K562 (cell line): ENCODE results near the gene STARD13. TPM values are rescaled to one million over a fixed set of nuclear protein-coding genes. Genes with fewer than 3 reads are reported as not detected.

Experiments used
- ATAC-seq: fragments of 200-7000 bp; cut with Tn5 transposase; 3 replicates; pipeline ENCODE4 v1.9.1; 2020; ENCODE audit warnings: moderate library complexity
- BruUV-seq: library from RNA; stranded (reverse); fragments of 400-500 nt; replicated peaks from 2 replicates; lab custom pipeline; 2021; lab: Mats Ljungman, UMichigan
- CTCF ChIA-PET: fragments of 300-600 bp; formaldehyde crosslinking; extraction: SDS; loops from one replicate; lab custom pipeline; 2021; ENCODE audit warnings: low intra/inter-chr PET ratio; lab: Yijun Ruan, JAX
- POLR2A ChIA-PET: fragments of 300-600, 350-650 bp; sonication (Branson Sonifier 250); formaldehyde crosslinking; extraction: SDS; loops from one replicate; lab custom pipeline; 2021; ENCODE audit warnings: antibody characterized with exemption, inconsistent platforms; lab: Yijun Ruan, JAX
- DNase-seq, 4 experiments: peaks; one replicate each; pipeline versions ENCODE4 v3.0.0 to v3.0.0-alpha.2; 2011 to 2018; ENCODE audit warnings: low spot score in 3 of 4, mixed read lengths in 3 of 4; ENCODE audit errors: extremely low read depth in 1 of 4
- FAIRE-seq: peaks from 2 replicates; lab custom pipeline; 2011; peaks lifted over from hg19 to GRCh38; lab: Jason Lieb, UNC
- H2AFZ ChIP-seq: 2 replicates; pipeline ENCODE4 v1.6.0; 2011; ENCODE audit warnings: low read depth, low read length, control low read depth, inconsistent platforms
- H3K27ac ChIP-seq: fragments of 200-600 bp; 3 replicates; pipeline ENCODE4 v1.8.0; 2011; ENCODE audit warnings: low read depth, mild to moderate bottlenecking, control low read depth, inconsistent platforms, low read length, moderate library complexity, mixed read lengths; ENCODE audit errors: extremely low read depth
- H3K27me3 ChIP-seq, 2 experiments: fragments of 300-600 bp in 1 of 2; 2 replicates in 1 of 2; 3 replicates in 1 of 2; pipeline versions ENCODE4 v1.6.0 to v1.8.0; 2011; ENCODE audit warnings: inconsistent platforms in 2 of 2, low read length in 2 of 2, mild to moderate bottlenecking in 1 of 2, mixed read lengths in 1 of 2, moderate library complexity in 1 of 2; ENCODE audit not compliant: control insufficient read depth in 2 of 2, insufficient read depth in 2 of 2
- H3K36me3 ChIP-seq: fragments of 300-600 bp; 3 replicates; pipeline ENCODE4 v1.8.0; 2011; ENCODE audit warnings: mild to moderate bottlenecking, low read length, inconsistent platforms; ENCODE audit not compliant: control insufficient read depth, insufficient read depth
- H3K4me1 ChIP-seq, 2 experiments: fragments of 200-600 bp in 1 of 2; replicated peaks in 1 of 2; 2 replicates in 1 of 2; 3 replicates in 1 of 2; pipeline versions ENCODE4 v1.5.1 to v1.8.0; 2011; ENCODE audit warnings: inconsistent platforms in 2 of 2, low read length in 2 of 2, mild to moderate bottlenecking in 1 of 2, mixed read lengths in 1 of 2, moderate library complexity in 1 of 2; ENCODE audit not compliant: control insufficient read depth in 2 of 2, insufficient read depth in 2 of 2
- H3K4me2 ChIP-seq: 2 replicates; pipeline ENCODE4 v1.6.1; 2011; ENCODE audit warnings: low read length, control low read depth, inconsistent platforms, mixed read lengths; ENCODE audit not compliant: insufficient read depth
- H3K4me3 ChIP-seq: fragments of 200-600 bp; sonication (generic), shearing (Covaris generic); 2 replicates; pipeline ENCODE4 v1.5.1; 2016; ENCODE audit warnings: control low read depth, inconsistent platforms
- H3K79me2 ChIP-seq: fragments of 200-600 bp; 3 replicates; pipeline ENCODE4 v1.8.0; 2011; ENCODE audit warnings: low read length, inconsistent platforms; ENCODE audit not compliant: control insufficient read depth, insufficient read depth
- H3K9ac ChIP-seq, 2 experiments: 2 replicates each; pipeline versions ENCODE4 v1.6.0 to v1.6.1; 2011; ENCODE audit warnings: low read depth in 2 of 2, low read length in 2 of 2, control low read depth in 1 of 2, inconsistent platforms in 1 of 2, mild to moderate bottlenecking in 1 of 2, mixed read lengths in 1 of 2; ENCODE audit not compliant: insufficient read depth in 1 of 2
- H3K9me1 ChIP-seq: one replicate; pipeline ENCODE4 v1.6.0; 2011; ENCODE audit warnings: inconsistent platforms, mild to moderate bottlenecking, low read length, moderate library complexity; ENCODE audit not compliant: control insufficient read depth, insufficient read depth
- H3K9me3 ChIP-seq: replicated peaks from 2 replicates; pipeline ENCODE4 v1.5.1; 2011; ENCODE audit warnings: low read depth, low read length, inconsistent platforms; ENCODE audit not compliant: control insufficient read depth, insufficient read depth
- H4K20me1 ChIP-seq: replicated peaks from 2 replicates; pipeline ENCODE4 v1.6.1; 2011; ENCODE audit warnings: low read length, inconsistent platforms, mixed read lengths; ENCODE audit not compliant: control insufficient read depth, insufficient read depth
- C11orf30 ChIP-seq: fragments of 450-650 bp; IDR thresholded peaks from 2 replicates; pipeline ENCODE4 v1.6.1; 2016; ENCODE audit warnings: low read depth, mild to moderate bottlenecking
- CBFB ChIP-seq: sonication (generic); formaldehyde crosslinking; IDR thresholded peaks from 2 replicates; pipeline ENCODE4 v1.4.0; 2020; ENCODE audit warnings: mild to moderate bottlenecking, missing genetic modification reagents
- ETV1 ChIP-seq: fragments of 450-650 bp; conservative IDR thresholded peaks from 2 replicates; pipeline ENCODE4 v1.6.1; 2016; ENCODE audit warnings: missing genetic modification characterization, control low read depth, low read depth, missing compliant biosample characterization
- MAFK ChIP-seq: IDR thresholded peaks from 2 replicates; pipeline ENCODE4 v1.6.1; 2011; ENCODE audit warnings: low read length, improper control_type of control experiment
- MAZ ChIP-seq, 2 experiments: fragments of 450-650 bp in 1 of 2; sonication (generic) in 1 of 2; formaldehyde crosslinking; IDR thresholded peaks in 1 of 2; conservative IDR thresholded peaks in 1 of 2; 2 replicates each; pipeline versions ENCODE4 v1.4.0 to v1.5.0; 2020; ENCODE audit warnings: mild to moderate bottlenecking in 1 of 2, missing genetic modification reagents in 1 of 2
- NR1H2 ChIP-seq: sonication (generic); formaldehyde crosslinking; IDR thresholded peaks from 2 replicates; pipeline ENCODE4 v1.4.0; 2020; ENCODE audit warnings: mild to moderate bottlenecking, missing genetic modification reagents
- NR2F6 ChIP-seq: fragments of 450-650 bp; formaldehyde crosslinking; IDR thresholded peaks from 2 replicates; pipeline ENCODE4 v1.4.0; 2020; ENCODE audit warnings: mild to moderate bottlenecking
- PCBP2 ChIP-seq: fragments of 200-400 bp; formaldehyde crosslinking; IDR thresholded peaks from 2 replicates; pipeline ENCODE4 v1.6.1; 2018; ENCODE audit warnings: low read length, low read depth, mild to moderate bottlenecking, moderate library complexity; ENCODE audit not compliant: poor library complexity, severe bottlenecking
- POLR2H ChIP-seq: IDR thresholded peaks from 2 replicates; pipeline ENCODE4 v1.6.1; 2016; ENCODE audit warnings: missing genetic modification characterization, low read depth, mild to moderate bottlenecking, control low read depth, missing compliant biosample characterization, moderate library complexity
- ZNF124 ChIP-seq: sonication (generic); formaldehyde crosslinking; IDR thresholded peaks from 2 replicates; pipeline ENCODE4 v1.8.1; 2022; ENCODE audit warnings: missing genetic modification reagents
- ZNF232 ChIP-seq: sonication (generic); formaldehyde crosslinking; IDR thresholded peaks from 2 replicates; pipeline ENCODE4 v1.8.0; 2022; ENCODE audit warnings: mild to moderate bottlenecking, missing genetic modification reagents
- ZNF263 ChIP-seq: sonication (generic); formaldehyde crosslinking; IDR thresholded peaks from 2 replicates; pipeline ENCODE4 v1.8.0; 2022; ENCODE audit warnings: mild to moderate bottlenecking, missing genetic modification reagents, borderline replicate concordance
- ZNF282 ChIP-seq: sonication (generic); formaldehyde crosslinking; IDR thresholded peaks from 2 replicates; pipeline ENCODE4 v1.8.1; 2023; ENCODE audit warnings: missing genetic modification reagents
- ZNF431 ChIP-seq: sonication (generic); formaldehyde crosslinking; IDR thresholded peaks from 2 replicates; pipeline ENCODE4 v1.8.0; 2022; ENCODE audit warnings: mild to moderate bottlenecking, missing genetic modification reagents
- ZNF696 ChIP-seq: fragments of 250-450 bp; sonication (Bioruptor Pico); conservative IDR thresholded peaks from 2 replicates; pipeline ENCODE4 v1.4.0; 2020; ENCODE audit warnings: mild to moderate bottlenecking, moderate library complexity
- WGBS: fragments of 100-300 bp; shearing (Covaris generic); methylation state at CpG from one replicate; pipeline ENCODE4 v1.1.6; 2016; ENCODE audit warnings: low coverage, mixed read lengths; ENCODE audit not compliant: insufficient coverage; ENCODE audit errors: missing lambda C conversion rate; 5-methylcytosine and 5-hydroxymethylcytosine counted together
- in situ Hi-C: fragments of 300-500 bp; cut with MboI; formaldehyde crosslinking; loops from 4 replicates; pipeline ENCODE4 v1.15.0; 2018; ENCODE audit warnings: inconsistent platforms, mixed read lengths
- intact Hi-C: fragments of 100-400 bp; cut with micrococcal nuclease; formaldehyde crosslinking; loops from 2 replicates; pipeline ENCODE4 v1.14.2; 2022
- polyA plus RNA-seq, 8 experiments: library from polyadenylated mRNA; depleted of rRNA in 4 of 8; stranded (reverse) in 5 of 8; unstranded in 3 of 8; fragments of >200 nt; fragmentation: Nextera tagmentation in 2 of 8; fragmentation: Illumina TruSeq in 1 of 8; extraction: Ambion mirVana in 2 of 8; extraction: Trizol in 1 of 8; gene quantifications; 2 replicates each; pipeline versions ENCODE4 v1.2.1 to v1.2.3, GENCODE V29; 2011 to 2014; ENCODE audit warnings: inconsistent platforms in 1 of 8, missing spikeins in 1 of 8
- total RNA-seq, 7 experiments: library from RNA; depleted of rRNA in 6 of 7; stranded (reverse); fragments of >200 nt in 6 of 7; fragmentation: Illumina TruSeq in 2 of 7; extraction: Trizol in 2 of 7; gene quantifications; 2 replicates each; pipeline versions ENCODE4 v1.2.1 to v1.2.3, GENCODE V29; 2011 to 2021; ENCODE audit warnings: low replicate concordance in 1 of 7

Gene STARD13
- total and polyA plus RNA-seq, 9 of the 15 experiments (the other 6 are each of a cell fraction or from before 2014, with no cell fraction given), result 0.11 TPM; not detected in 8

GRCh38 chr13:33218020-33218419 is 67.5 kb downstream of the STARD13 start:
- H3K9me3 ChIP-seq, result no peaks in the 10 kb centered on the region
- CTCF ChIA-PET, result no interaction called here
- no peak overlapping the region for H3K27ac ChIP-seq
- H3K36me3 ChIP-seq, result no peaks in the 10 kb centered on the region
- no peak for ATAC-seq
- H3K79me2 ChIP-seq, result no peaks in the 10 kb centered on the region
- no peak for TF ChIP-seq ZNF431
- TF ChIP-seq NR1H2 (CRISPR knock-in tag), result no peak
- no peak for TF ChIP-seq ZNF696
- TF ChIP-seq ETV1 (tag), result no peak
- TF ChIP-seq POLR2H (tag), result no peak
- no peak for TF ChIP-seq NR2F6 (CRISPR knock-in tag)
- no peak for TF ChIP-seq C11orf30
- TF ChIP-seq ZNF282, result no peak
- no peak for TF ChIP-seq ZNF232 (CRISPR knock-in tag)
- no peak for TF ChIP-seq MAZ (CRISPR knock-in tag; conservative IDR thresholded peaks at IDR 0.05 in 1 of 2, IDR thresholded peaks at IDR 0.05 in 1 of 2)
- TF ChIP-seq ZNF124 (CRISPR knock-in tag), result no peak
- TF ChIP-seq MAFK, result no peak
- no peak for TF ChIP-seq ZNF263 (CRISPR knock-in tag)
- TF ChIP-seq CBFB, result no peak
- TF ChIP-seq PCBP2, result no peak
- TF ChIP-seq, all 486 proteins: peak for 0
- Histone ChIP-seq H3K4me1 (peaks cover 0 to 4% of the 10 kb centered on the region in 2 experiments; a peak in 1 of 5 replicates), H3K4me2 (no peak overlapping the region), H3K4me3 (no peak overlapping the region), H3K9me1 (no peaks in the 10 kb centered on the region), H4K20me1 (no peaks in the 10 kb centered on the region), H2AFZ (no peak overlapping the region), H3K9ac (no peak overlapping the region), H3K27me3 (no peaks in the 10 kb centered on the region)
- DNase-seq, result no peak
- no peak for FAIRE-seq
- POLR2A ChIA-PET, result interaction anchor here (0.6 kb wide), 1 partner anchor 166 kb away, joined by 3 read pairs; no protein-coding TSS in a partner anchor
- in situ Hi-C loops, result no loop called here
- 0% methylated on average over 3 of the region's 4 CpGs for WGBS
- BruUV-seq, result no TSS peak
- intact Hi-C loops, result no loop called here
